SK-N-DZ (cell line): ENCODE data around the gene ZP1. TPM values are rescaled to one million over a fixed set of nuclear protein-coding genes. Genes with fewer than 3 reads are reported as not detected.
A peak's percentile ranks its signal among the peaks of the same experiment; 100 is the strongest.
"Not testable (repeated sequence)": the region's sequence is repeated elsewhere in the genome, so short reads cannot be mapped to it uniquely, and the experiment has no call there.

ENCODE experiments used
- DNase-seq: peaks from one replicate; pipeline ENCODE4 v3.0.0-alpha.2; 2015; ENCODE audit warnings: low spot score
- polyA plus RNA-seq, 2 experiments: library from polyadenylated mRNA; depleted of rRNA; stranded (reverse); fragments of >200 nt; gene quantifications; 2 replicates each; pipeline ENCODE4 v1.2.3, GENCODE V29; 2014

Gene ZP1
- polyA plus RNA-seq (2014; cell fraction: cytosol; rRNA removed): not detected in 2 replicates
- polyA plus RNA-seq (2014; cell fraction: nucleus; rRNA removed): not detected in 2 replicates

DNA sequence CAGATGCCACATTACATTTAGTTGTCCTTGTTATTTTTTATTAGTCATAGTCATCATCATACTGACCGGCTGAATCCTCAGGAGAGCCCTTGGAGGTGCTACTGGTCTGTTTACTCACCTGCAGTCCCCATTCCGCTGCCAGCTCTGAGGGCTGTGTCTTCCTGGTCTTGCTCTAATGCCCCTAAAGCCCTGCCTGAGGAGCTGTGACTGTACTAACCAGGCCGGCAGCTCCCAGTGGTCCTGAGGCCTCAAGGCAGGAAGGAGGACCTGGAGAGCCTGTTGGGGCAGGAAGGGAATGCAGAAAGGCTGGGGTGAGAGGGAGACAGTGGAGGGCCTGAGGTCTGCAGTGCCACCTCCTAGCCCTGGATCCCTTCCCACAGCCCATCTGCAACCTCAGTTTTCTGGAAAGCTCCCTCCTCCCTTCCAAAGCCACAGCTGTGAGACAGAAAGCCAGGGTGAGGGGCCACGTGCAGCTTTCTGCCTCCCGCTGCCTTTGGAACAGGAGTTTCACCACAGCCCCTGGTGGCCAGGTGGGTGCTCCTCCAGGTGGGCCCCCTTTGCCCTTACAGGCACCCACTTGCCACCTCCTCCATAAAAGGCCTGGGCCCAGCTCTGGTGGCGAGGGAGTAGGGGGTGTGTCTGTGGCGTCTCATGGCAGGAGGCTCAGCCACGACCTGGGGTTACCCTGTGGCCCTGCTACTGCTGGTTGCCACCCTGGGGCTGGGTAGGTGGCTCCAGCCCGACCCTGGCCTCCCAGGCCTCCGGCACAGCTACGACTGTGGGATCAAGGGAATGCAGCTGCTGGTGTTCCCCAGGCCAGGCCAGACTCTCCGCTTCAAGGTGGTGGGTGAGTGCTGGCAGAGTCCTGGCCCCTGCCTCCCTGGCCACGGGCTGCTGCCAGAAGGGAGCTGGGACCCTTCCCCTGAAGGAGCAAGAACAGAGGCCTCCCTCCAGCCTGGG lies at the start of gene ZP1:
Gene ZP1 (plus strand): TSS at position 632 of the 960 bp plus-strand sequence. CDS start 20 bp downstream, at position 652.
- DNase-seq: no peak

DNA sequence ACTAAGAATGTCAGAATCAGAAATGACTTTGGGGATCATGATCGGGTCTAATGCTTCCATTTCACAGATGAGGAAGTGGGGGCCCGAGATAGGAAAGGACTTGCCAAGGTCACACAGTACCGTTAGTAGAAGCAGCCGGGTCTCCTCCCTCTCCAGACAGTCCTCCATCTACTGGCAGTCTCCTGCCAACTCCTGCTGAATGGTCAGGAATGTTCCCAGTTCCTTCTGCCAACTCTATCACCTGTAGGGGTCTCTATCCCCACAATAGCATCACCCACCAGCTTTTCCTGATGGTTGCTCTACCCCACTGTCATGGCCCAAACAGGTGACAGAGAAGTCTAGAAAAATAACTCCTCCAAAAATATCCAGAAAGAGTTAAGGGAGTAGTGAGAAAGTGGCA lies 49.3 kb upstream of the ZP1 start:
- no peak for DNase-seq

GRCh38 chr11:60821827-60822599 lies 45.3 kb upstream of the ZP1 start:
- no peak for DNase-seq

- not testable (repeated sequence) for DNase-seq
Measured at GRCh38 chr11:60823745-60824306, 43.5 kb upstream of the ZP1 start.

GRCh38 chr11:60825118-60825517 lies 42.2 kb upstream of the ZP1 start:
- no peak for DNase-seq

- DNase-seq: no peak
Measured at GRCh38 chr11:60825790-60826189, 41.6 kb upstream of the ZP1 start.

- DNase-seq: no peak
Measured at GRCh38 chr11:60830478-60831142, 36.7 kb upstream of the ZP1 start.

GRCh38 chr11:60831143-60831500 lies 36.2 kb upstream of the ZP1 start:
- DNase-seq: peak; percentile 73

DNA sequence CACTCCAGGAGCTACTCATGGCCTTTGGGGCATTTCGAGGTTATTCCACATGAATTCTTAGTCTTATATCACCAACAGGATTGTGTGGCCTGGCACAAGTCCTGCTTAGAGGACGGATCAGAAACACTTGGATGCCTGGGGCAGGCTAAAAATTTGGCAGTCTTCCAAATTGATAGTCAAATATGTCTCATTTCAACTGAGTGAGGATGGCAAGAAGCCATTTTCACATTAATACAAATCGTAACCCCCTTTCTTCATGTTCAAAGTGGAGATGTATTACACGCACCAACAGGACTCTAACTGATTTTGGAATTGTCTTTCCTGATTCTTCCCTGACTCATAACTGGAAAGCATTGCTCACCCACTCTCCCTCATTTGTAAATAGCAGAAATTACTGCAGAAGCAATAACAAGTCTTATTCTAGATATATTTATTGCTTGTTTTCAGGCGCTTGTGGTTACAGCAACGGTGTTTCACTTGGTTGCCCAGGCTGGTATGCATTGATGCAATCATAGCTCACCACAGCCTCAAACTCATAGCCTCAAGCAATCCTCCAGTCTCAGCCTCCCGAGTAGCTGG lies 35.8 kb upstream of the ZP1 start:
- DNase-seq: no peak

- no peak for DNase-seq
Measured at GRCh38 chr11:60834742-60835533, 32.4 kb upstream of the ZP1 start.

DNA sequence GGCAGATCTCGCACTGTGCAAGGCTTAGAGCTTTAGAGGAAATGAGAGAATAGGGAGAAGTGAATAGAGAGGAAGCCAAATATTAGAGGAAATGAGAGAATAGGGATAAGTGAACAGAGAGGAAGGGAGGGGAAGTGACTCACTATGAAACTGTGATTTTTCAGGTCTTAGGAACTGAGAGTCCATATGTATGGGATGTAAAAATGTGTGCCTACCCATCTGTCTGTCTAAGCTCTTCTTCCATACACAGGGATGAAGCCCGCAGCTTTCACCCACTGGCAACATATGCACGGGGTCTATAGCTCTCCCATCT lies 31.9 kb upstream of the ZP1 start:
- no peak for DNase-seq

DNA sequence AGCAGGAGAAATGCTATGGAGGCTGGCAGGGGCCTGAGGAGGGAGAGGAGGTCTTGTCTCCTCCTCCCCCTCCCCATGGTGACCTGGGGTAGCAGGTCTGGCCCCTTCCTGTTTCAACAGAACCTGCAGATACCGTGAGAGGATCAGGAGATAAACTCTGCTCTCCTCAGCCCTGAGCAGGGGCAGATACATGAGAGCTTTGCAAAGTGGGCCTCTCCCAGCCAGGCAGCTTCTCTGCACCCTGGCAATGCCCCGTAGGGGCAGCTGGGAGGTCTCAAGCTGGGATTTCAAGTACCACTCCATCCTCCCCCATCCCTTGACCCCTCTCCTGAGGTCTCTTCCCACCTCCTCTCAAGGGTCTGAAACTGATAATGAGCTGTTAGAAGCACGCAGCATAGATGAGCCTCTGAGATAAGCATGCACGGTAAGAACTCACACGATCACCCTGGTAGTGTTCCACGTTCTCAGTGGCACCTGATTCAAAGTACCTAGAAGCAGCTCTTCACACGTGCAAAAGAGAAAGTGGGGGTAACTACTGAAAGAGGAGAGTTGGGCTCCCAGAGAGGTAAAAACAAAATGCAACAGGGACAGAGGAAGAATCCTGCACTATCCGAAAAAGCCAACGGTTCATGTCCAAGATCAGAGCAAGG lies 30.4 kb upstream of the ZP1 start:
- no peak for DNase-seq

- DNase-seq: no peak
Measured at GRCh38 chr11:60838132-60838531, 29.2 kb upstream of the ZP1 start.

- DNase-seq: no peak
Measured at GRCh38 chr11:60840470-60841430, 26.6 kb upstream of the ZP1 start.

- DNase-seq: peak; percentile 92
Measured at GRCh38 chr11:60841797-60842667, 25.3 kb upstream of the ZP1 start, which contains the start of gene CCDC86. TSS of gene CCDC86 (plus strand) at chr11:60842113. CDS start at chr11:60842125, 12 bp downstream.

DNA sequence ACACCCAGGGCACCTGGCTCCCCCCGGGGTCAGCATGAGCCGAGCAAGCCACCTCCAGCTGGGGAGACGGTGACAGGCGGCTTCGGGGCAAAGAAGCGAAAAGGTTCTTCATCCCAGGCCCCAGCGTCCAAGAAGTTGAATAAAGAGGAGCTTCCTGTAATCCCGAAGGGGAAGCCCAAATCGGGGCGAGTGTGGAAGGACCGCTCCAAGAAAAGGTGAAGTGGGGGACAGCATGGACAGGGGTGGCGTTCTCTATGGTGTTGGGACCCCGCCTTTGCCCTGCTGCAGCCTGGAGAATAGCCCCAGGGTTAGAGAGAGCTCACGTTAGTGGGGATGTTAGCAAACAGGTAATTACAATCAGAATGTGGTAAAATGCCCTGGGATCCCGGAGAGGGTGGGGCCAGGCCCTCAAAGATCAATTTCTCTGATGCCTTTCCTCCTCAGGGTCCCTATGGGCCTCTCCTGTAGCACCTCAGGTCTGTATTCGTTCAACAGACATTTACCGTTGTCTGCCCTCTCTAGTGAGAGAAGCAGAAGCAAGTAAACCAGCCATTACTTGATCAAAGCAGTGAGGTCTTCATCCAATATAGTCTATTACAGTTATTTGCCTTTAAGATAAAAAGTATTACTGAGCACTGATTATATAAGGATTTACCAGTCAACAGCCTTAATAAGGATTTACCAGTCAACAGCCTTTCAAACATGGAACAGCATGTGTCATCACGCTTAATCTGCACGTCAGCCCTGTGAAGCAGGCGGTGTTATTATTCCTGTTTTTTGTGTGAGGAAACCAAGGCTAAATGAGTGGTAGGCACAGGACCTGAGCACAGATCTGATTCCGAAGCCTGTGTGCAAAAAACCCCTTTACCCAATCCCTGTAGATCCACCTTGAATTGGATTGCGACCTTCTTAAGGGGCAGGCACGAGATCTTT lies 24.4 kb upstream of the ZP1 start:
- no peak for DNase-seq
